Smooth muscle cell (in vitro differentiated cells): ENCODE results near the gene FRMPD2. TPM values are rescaled to one million over a fixed set of nuclear protein-coding genes. Genes with fewer than 3 reads are reported as not detected.

Experiments used
- DNase-seq: peaks from one replicate; lab custom pipeline; 2025; ENCODE audit not compliant: unreplicated experiment; lab: John Stamatoyannopoulos, UW
- H2AFZ ChIP-seq: fragments of 200-600 bp; sonication (generic); 2 replicates; pipeline ENCODE4 v1.6.0; 2016; ENCODE audit warnings: antibody characterized with exemption, low read depth, mild to moderate bottlenecking
- H3F3A ChIP-seq: fragments of 200-600 bp; sonication (generic); 2 replicates; pipeline ENCODE4 v1.6.0; 2017; ENCODE audit warnings: antibody characterized with exemption, low read depth
- H3K27ac ChIP-seq: fragments of 200-600 bp; sonication (generic); 2 replicates; pipeline ENCODE4 v1.5.1; 2016; ENCODE audit warnings: low read depth, mild to moderate bottlenecking
- H3K27me3 ChIP-seq: fragments of 200-600 bp; sonication (generic); 2 replicates; pipeline ENCODE4 v1.6.1; 2016; ENCODE audit warnings: low read depth, mild to moderate bottlenecking
- H3K36me3 ChIP-seq: fragments of 200-600 bp; sonication (generic); 2 replicates; pipeline ENCODE4 v1.5.1; 2016; ENCODE audit warnings: low read depth
- H3K4me1 ChIP-seq: fragments of 200-600 bp; sonication (generic); 2 replicates; pipeline ENCODE4 v1.5.1; 2016; ENCODE audit warnings: low read depth
- H3K4me2 ChIP-seq: fragments of 200-600 bp; sonication (generic); 2 replicates; pipeline ENCODE4 v1.6.0; 2016; ENCODE audit warnings: mild to moderate bottlenecking
- H3K4me3 ChIP-seq: fragments of 200-600 bp; sonication (generic); 2 replicates; pipeline ENCODE4 v1.5.1; 2016; ENCODE audit warnings: mild to moderate bottlenecking
- H3K79me2 ChIP-seq: fragments of 200-600 bp; sonication (generic); 2 replicates; pipeline ENCODE4 v1.6.0; 2016; ENCODE audit warnings: low read depth, mild to moderate bottlenecking
- H3K9ac ChIP-seq: fragments of 200-600 bp; sonication (generic); 2 replicates; pipeline ENCODE4 v1.6.0; 2016; ENCODE audit warnings: low read depth
- H3K9me3 ChIP-seq: fragments of 200-600 bp; sonication (generic); replicated peaks from 2 replicates; pipeline ENCODE4 v1.5.1; 2016; ENCODE audit warnings: low read depth
- H4K20me1 ChIP-seq: fragments of 200-600 bp; sonication (generic); 2 replicates; pipeline ENCODE4 v1.6.0; 2016; ENCODE audit warnings: low read depth
- WGBS: methylation state at CpG from one replicate; pipeline ENCODE4 v1.1.7; 2016; ENCODE audit warnings: low lambda C conversion rate; 5-methylcytosine and 5-hydroxymethylcytosine counted together
- polyA plus RNA-seq: library from polyadenylated mRNA; unstranded; fragments of >200 nt; fragmentation: Nextera tagmentation; extraction: Ambion mirVana; gene quantifications from 2 replicates; pipeline ENCODE4 v1.2.1, GENCODE V29; 2016
- total RNA-seq: library from RNA; depleted of rRNA; stranded (reverse); fragments of >200 nt; gene quantifications from 2 replicates; pipeline ENCODE4 v1.2.3, GENCODE V29; 2014
- TF ChIP-seq, protein P1 (sequence below): fragments of 200-600 bp; sonication (generic); IDR thresholded peaks from 2 replicates; pipeline ENCODE4 v1.5.1; 2017; ENCODE audit warnings: borderline replicate concordance, mild to moderate bottlenecking, antibody characterized with exemption; ENCODE audit not compliant: insufficient read depth, poor library complexity, severe bottlenecking

FRMPD2 gene
- total and polyA plus RNA-seq, 2 experiments from 2014 or later = 0.18 TPM; not detected in 1

DNA sequence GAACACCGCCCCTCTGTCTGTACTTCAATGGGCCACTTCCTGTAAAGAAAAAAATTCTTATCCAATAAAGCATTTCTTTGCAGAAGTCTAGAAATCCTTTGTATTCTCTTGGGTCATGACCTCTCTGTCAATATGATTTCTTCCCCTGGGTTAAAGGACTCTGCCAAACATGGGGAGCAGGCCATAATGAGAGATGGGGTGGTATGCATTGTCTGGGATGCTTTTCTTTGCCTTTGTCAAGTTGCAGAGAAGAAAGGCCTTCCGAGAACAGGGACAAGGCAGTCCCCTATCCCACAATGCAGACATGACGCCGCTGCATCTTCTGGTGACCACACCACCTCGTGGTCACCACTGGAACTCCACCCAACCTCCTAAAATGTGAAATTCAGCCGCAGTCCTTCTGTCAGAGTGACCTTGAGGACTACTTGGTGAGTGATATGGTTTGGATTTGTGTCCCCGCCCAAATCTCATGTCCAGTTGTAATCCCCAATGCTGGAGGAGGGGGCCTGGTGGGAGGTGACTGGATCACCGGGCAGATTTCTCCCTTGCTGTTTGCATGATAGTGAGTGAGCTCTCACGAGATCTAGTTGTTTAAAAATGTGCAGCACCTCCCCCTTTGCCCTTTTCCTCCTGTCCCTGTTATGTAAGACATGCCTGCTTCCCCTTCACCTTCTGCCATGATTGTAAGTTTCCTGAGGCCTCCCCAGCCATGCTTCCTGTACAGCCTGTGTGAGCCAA lies 15.2 kb upstream of the FRMPD2 start:
- peak; percentile 21 for DNase-seq
- Histone ChIP-seq H2AFZ (no peak overlapping the region), H3K27me3 (no peaks in the 10 kb centered on the region), H3K4me2 (no peak overlapping the region), H3K79me2 (no peaks in the 10 kb centered on the region), H3K4me3 (no peak overlapping the region), H3K27ac (no peak overlapping the region), H3K36me3 (no peaks in the 10 kb centered on the region), H4K20me1 (no peaks in the 10 kb centered on the region), H3F3A (no peaks in the 10 kb centered on the region), H3K9me3 (no peaks in the 10 kb centered on the region), H3K9ac (no peak overlapping the region), H3K4me1 (no peaks in the 10 kb centered on the region)
- 22% methylated on average over 9 of the region's 9 CpGs for WGBS
- TF ChIP-seq, protein P1, sequence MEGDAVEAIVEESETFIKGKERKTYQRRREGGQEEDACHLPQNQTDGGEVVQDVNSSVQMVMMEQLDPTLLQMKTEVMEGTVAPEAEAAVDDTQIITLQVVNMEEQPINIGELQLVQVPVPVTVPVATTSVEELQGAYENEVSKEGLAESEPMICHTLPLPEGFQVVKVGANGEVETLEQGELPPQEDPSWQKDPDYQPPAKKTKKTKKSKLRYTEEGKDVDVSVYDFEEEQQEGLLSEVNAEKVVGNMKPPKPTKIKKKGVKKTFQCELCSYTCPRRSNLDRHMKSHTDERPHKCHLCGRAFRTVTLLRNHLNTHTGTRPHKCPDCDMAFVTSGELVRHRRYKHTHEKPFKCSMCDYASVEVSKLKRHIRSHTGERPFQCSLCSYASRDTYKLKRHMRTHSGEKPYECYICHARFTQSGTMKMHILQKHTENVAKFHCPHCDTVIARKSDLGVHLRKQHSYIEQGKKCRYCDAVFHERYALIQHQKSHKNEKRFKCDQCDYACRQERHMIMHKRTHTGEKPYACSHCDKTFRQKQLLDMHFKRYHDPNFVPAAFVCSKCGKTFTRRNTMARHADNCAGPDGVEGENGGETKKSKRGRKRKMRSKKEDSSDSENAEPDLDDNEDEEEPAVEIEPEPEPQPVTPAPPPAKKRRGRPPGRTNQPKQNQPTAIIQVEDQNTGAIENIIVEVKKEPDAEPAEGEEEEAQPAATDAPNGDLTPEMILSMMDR = peak; percentile 78

DNA sequence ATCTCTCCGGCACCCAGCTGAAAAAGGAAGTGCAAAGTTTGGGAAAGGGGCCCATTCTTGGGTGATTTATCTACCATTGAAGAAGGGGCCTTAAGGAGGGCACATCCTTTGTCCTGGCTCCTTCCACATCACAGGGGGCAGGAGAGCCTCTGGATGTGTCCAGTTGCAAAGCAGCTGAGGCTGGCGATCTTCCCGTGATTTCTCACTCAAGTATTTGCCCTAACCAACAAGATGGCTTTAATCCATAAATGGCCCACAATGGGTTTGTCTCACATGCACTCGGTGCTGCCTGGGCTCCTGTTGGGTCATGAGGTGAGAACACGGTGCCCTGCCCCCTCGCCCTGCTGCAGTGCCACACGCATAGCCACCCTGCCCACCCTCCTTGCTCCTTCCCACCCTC lies 14.2 kb upstream of the FRMPD2 start:
- Histone ChIP-seq H2AFZ (no peak overlapping the region), H3K27ac (no peak overlapping the region), H3K4me2 (no peak overlapping the region), H3K9me3 (no peaks in the 10 kb centered on the region), H3K9ac (no peak overlapping the region), H3K4me1 (no peaks in the 10 kb centered on the region), H3K4me3 (no peak overlapping the region), H3F3A (no peaks in the 10 kb centered on the region), H3K36me3 (no peaks in the 10 kb centered on the region), H4K20me1 (no peaks in the 10 kb centered on the region), H3K27me3 (no peaks in the 10 kb centered on the region), H3K79me2 (no peaks in the 10 kb centered on the region)
- 94% methylated on average over 7 of the region's 7 CpGs for WGBS
- DNase-seq = no peak
- TF ChIP-seq, protein P1 = no peak

DNA sequence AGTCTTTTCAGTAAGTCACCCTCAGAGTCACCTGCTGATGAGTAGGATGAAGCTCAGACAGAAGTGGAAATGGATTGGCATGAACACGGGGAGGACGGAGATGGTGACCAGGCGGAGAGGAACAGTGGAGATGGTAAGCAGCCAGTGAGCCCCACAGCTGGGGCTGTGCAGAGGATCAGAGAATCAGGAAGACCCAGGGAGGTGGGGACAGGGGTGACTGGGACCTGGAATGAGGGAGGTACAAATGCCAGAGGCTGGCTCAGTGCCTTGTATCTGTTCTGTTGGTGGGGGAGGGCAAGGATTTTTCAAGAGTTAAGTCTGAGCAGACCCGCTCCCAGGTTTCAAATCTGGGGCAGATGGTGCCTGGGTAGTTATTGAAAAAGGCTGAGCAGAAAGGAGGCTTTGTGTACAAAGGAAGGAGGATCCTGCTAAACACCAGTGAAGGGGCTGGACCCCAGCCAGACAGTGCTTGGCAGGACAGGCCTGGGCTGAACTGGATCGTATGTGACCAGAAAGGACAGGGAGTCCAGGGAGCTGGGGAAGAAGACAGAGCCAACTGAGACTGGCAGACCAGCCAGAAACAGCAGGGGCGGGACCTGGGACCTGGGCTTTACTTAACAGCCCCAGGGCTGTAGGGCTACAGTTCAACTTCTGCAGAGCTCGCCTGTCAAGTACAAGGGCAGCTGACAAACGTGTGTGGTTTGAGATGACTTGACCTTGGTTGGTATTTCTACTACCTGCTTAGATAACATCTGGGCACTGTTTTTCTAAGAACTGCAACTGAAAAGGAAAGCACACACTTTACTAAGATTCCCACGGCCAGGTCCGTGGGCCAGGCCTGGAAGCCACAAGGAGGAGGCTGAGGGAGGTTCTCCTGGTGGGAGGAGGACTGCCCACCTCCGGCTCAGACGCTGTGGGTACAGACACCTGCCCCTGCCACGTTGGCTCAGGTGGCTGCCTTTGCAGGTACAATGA lies 13.2 kb upstream of the FRMPD2 start:
- Histone ChIP-seq H3K4me2 (no peak overlapping the region), H3K27ac (no peak overlapping the region), H3K36me3 (no peaks in the 10 kb centered on the region), H3F3A (no peaks in the 10 kb centered on the region), H3K9ac (no peak overlapping the region), H3K9me3 (no peaks in the 10 kb centered on the region), H2AFZ (no peak overlapping the region), H4K20me1 (no peaks in the 10 kb centered on the region), H3K27me3 (no peaks in the 10 kb centered on the region), H3K4me1 (no peaks in the 10 kb centered on the region), H3K4me3 (no peak overlapping the region), H3K79me2 (no peaks in the 10 kb centered on the region)
- TF ChIP-seq, protein P1 = no peak
- DNase-seq = no peak
- 75% methylated on average over 13 of the region's 13 CpGs for WGBS
